ENCODE results near the gene PARP6. TPM values are rescaled to one million over a fixed set of nuclear protein-coding genes. Genes with fewer than 3 reads are reported as not detected.

Gene PARP6
- total RNA-seq, 2 donors from 2014 or later, result 21.3 to 39.3 TPM

GRCh38 chr15:72269739-72270138, 2.6 kb downstream of the PARP6 start:
- H3K27me3 ChIP-seq, result no peaks in the 10 kb centered on the region
- H3K36me3 ChIP-seq, result peaks cover 13% of the 10 kb centered on the region
- H3K9me3 ChIP-seq, result no peaks in the 10 kb centered on the region
- intact Hi-C loops (cut with DNase I), result loop anchor here (5.0 kb wide), 2 partner anchors 37 to 72 kb away; partner anchors contain the start of genes GRAMD2A and PKM
- peaks cover 7% of the 10 kb centered on the region for H3K4me1 ChIP-seq
- no peak overlapping the region for H3K27ac ChIP-seq
- no peak overlapping the region for H3K9ac ChIP-seq (ENCODE audit: low read depth in 2 of 2, low read length in 2 of 2)
- no peak overlapping the region for H3K4me3 ChIP-seq
- no peak for DNase-seq
- TF ChIP-seq CTCF (IDR thresholded peaks at IDR 0.05), result no peak

- Histone ChIP-seq H3K9ac (ENCODE audit: low read depth in 2 of 2, low read length in 2 of 2) (no peak overlapping the region), H3K4me3 (no peak overlapping the region), H3K4me1 (no peaks in the 10 kb centered on the region), H3K9me3 (no peaks in the 10 kb centered on the region), H3K36me3 (peaks cover 24% of the 10 kb centered on the region), H3K27me3 (no peaks in the 10 kb centered on the region), H3K27ac (no peak overlapping the region)
- TF ChIP-seq CTCF (IDR thresholded peaks at IDR 0.05), result no peak
- intact Hi-C loops (cut with DNase I), result no loop called here
- no peak for DNase-seq
These were observed 7.3 kb downstream of the PARP6 start for GRCh38 chr15:72265031-72265430.

GRCh38 chr15:72252663-72253299, 19.6 kb downstream of the PARP6 start:
- no peak overlapping the region for H3K27ac ChIP-seq
- H3K27me3 ChIP-seq, result no peaks in the 10 kb centered on the region
- no peak for TF ChIP-seq CTCF (IDR thresholded peaks at IDR 0.05)
- no peak overlapping the region for H3K4me3 ChIP-seq
- H3K9ac ChIP-seq (ENCODE audit: low read depth in 2 of 2, low read length in 2 of 2), result no peak overlapping the region
- peaks cover 9% of the 10 kb centered on the region for H3K36me3 ChIP-seq
- no peaks in the 10 kb centered on the region for H3K9me3 ChIP-seq
- intact Hi-C loops (cut with DNase I), result no loop called here
- H3K4me1 ChIP-seq, result no peaks in the 10 kb centered on the region
- DNase-seq, result no peak

- TF ChIP-seq CTCF (IDR thresholded peaks at IDR 0.05), result no peak
- Histone ChIP-seq H3K27ac (no peak overlapping the region), H3K4me1 (no peaks in the 10 kb centered on the region), H3K9ac (ENCODE audit: low read depth in 2 of 2, low read length in 2 of 2) (no peak overlapping the region), H3K4me3 (no peak overlapping the region), H3K27me3 (no peaks in the 10 kb centered on the region), H3K36me3 (peaks cover 9% of the 10 kb centered on the region), H3K9me3 (no peaks in the 10 kb centered on the region)
- intact Hi-C loops (cut with DNase I), result no loop called here
- DNase-seq, result no peak
These were observed 23.1 kb downstream of the PARP6 start for GRCh38 chr15:72249142-72249810.

GRCh38 chr15:72248514-72248913, 23.8 kb downstream of the PARP6 start:
- H3K4me1 ChIP-seq, result no peaks in the 10 kb centered on the region
- peaks cover 5% of the 10 kb centered on the region for H3K36me3 ChIP-seq
- intact Hi-C loops (cut with DNase I), result no loop called here
- H3K27ac ChIP-seq, result no peak overlapping the region
- no peaks in the 10 kb centered on the region for H3K9me3 ChIP-seq
- no peak overlapping the region for H3K4me3 ChIP-seq
- no peak overlapping the region for H3K9ac ChIP-seq (ENCODE audit: low read depth in 2 of 2, low read length in 2 of 2)
- H3K27me3 ChIP-seq, result no peaks in the 10 kb centered on the region
- DNase-seq, result no peak
- no peak for TF ChIP-seq CTCF (IDR thresholded peaks at IDR 0.05)

Data from colonic mucosa (tissue), 4 donors.